Mucosa of rectum (tissue), 2 donors: ENCODE data around the gene NBL1.

ENCODE experiments used
- H3K27ac ChIP-seq, 2 donors: one replicate each; pipeline ENCODE4 v1.7.0; 2013; ENCODE audit warnings: inconsistent platforms in 2 of 2, low read depth in 2 of 2, low read length in 2 of 2
- H3K27me3 ChIP-seq, 2 donors: one replicate each; pipeline ENCODE4 v1.7.0; 2013; ENCODE audit warnings: low read length in 2 of 2; ENCODE audit not compliant: control insufficient read depth in 2 of 2, insufficient read depth in 2 of 2
- H3K36me3 ChIP-seq, 2 donors: one replicate each; pipeline ENCODE4 v1.7.0; 2013; ENCODE audit warnings: low read length in 2 of 2; ENCODE audit not compliant: control insufficient read depth in 2 of 2, insufficient read depth in 2 of 2
- H3K4me1 ChIP-seq, 2 donors: one replicate each; pipeline ENCODE4 v1.7.0; 2013; ENCODE audit warnings: low read length in 2 of 2, mild to moderate bottlenecking in 1 of 2; ENCODE audit not compliant: control insufficient read depth in 2 of 2, insufficient read depth in 2 of 2
- H3K4me3 ChIP-seq, 2 donors: one replicate each; pipeline ENCODE4 v1.7.0; 2013; ENCODE audit warnings: low read length in 2 of 2
- H3K9ac ChIP-seq, 2 donors: one replicate each; pipeline ENCODE4 v1.7.0; 2013; ENCODE audit warnings: low read length in 2 of 2, low read depth in 1 of 2, mild to moderate bottlenecking in 1 of 2
- H3K9me3 ChIP-seq, 2 donors: one replicate each; pipeline ENCODE4 v1.7.0; 2013; ENCODE audit warnings: low read length in 2 of 2; ENCODE audit not compliant: control insufficient read depth in 2 of 2
- donor health status: healthy.
- donor health status: Normal muscosa, but diverticular disease.

NBL1 gene

DNA sequence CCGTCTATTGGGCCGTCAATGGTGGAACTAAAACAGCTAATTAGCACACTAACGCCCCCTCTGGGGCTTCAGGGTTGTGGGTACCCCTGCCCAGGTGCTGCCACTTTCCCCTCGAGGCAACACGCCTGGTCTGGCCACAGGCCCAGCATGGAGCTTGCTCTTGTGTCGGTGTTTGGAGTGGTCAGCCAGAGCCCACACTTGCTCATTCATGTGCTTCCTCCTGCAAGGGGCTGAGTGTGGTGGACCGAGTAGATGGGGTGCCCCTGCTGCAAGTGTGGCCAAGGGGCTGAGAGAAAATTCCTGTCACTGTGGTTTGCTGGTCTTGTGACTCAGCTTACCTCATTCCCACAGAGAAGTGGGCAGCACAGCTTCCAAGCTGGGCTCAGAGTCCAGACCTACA, 46.2 kb downstream of the NBL1 start:
- Histone ChIP-seq H3K36me3 (peaks cover 38 to 39% of the 10 kb centered on the region in 2 donors), H3K4me1 (no peaks in the 10 kb centered on the region)

DNA sequence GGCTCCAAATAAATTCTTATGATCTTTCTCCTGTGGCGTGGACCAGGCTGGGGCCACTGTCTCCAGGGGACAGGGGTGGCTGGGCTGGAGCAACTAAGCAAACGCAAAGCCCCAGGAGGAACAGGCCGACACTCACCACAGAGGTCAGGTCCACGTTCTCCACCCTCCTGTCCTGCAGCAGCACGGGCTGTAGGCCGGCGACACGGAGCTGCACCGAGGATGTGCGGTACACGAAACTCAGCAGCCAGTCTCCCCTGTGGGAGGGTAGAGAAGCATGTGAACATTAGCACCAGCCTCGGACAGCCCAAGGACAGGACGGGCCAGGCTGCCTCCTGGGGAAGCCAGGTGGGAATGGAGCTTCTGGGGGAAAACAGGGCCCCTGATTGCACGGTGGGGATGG, 50.2 kb downstream of the NBL1 start:
- Histone ChIP-seq H3K36me3 (peaks cover 30 to 35% of the 10 kb centered on the region in 2 donors), H3K9me3 (no peaks in the 10 kb centered on the region)

More for the DNA sequence above, 46.2 kb downstream of the NBL1 start:
- Histone ChIP-seq H3K9me3 (peaks cover 0 to 2% of the 10 kb centered on the region in 2 donors), H3K27me3 (no peaks in the 10 kb centered on the region), H3K27ac (no peak overlapping the region), H3K4me3 (no peak overlapping the region), H3K9ac (no peak overlapping the region)

DNA sequence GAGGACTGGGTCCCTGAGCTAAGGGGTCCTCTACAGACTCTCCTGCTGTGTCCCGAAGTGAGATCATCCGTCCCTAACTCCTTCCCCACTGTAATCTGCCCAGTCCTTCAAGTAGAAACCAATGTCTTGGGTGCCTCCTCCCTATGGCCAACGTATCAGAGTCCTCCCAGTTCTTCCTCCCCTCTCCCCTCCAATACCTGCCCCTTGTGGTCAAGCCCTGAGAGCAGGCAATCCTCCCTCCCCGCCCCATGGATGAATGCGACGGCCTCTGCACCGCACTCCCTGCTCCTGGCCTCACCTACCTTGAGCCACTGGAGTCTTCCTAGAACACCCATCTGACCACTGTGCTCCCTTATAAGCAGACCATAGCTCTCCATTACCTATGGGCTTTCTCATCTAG, 51.7 kb downstream of the NBL1 start:
- no peaks in the 10 kb centered on the region for H3K27me3 ChIP-seq
- H3K4me3 ChIP-seq = no peak overlapping the region
- H3K27ac ChIP-seq = no peak overlapping the region
- no peaks in the 10 kb centered on the region for H3K4me1 ChIP-seq
- peaks cover 34 to 36% of the 10 kb centered on the region in 2 donors for H3K36me3 ChIP-seq
- no peak overlapping the region for H3K9ac ChIP-seq
- H3K9me3 ChIP-seq = no peaks in the 10 kb centered on the region

More for the DNA sequence above, 50.2 kb downstream of the NBL1 start:
- Histone ChIP-seq H3K9ac (no peak overlapping the region), H3K27me3 (no peaks in the 10 kb centered on the region), H3K27ac (no peak overlapping the region), H3K4me3 (no peak overlapping the region), H3K4me1 (no peaks in the 10 kb centered on the region)

DNA sequence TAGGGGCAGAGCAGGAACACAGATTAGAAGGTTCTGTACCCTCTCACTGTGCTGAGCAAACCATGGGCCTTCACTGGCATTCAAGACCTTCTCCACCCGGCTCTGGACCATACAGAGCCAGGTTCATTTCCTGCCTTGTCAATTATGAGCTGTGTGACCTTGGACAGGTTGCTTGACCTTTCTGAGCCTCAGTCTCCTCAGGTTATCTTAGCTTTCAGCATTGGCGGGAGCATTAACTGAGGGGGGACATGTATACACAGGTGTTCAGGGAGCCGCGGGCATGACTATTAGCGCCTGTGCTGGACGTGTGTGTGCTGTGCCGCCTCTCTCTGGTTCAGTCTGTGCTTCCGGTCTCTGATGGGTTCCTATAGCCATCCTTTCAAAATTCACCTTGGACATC, 52.7 kb downstream of the NBL1 start:
- peaks cover 27 to 31% of the 10 kb centered on the region in 2 donors for H3K36me3 ChIP-seq
- no peaks in the 10 kb centered on the region for H3K27me3 ChIP-seq

DNA sequence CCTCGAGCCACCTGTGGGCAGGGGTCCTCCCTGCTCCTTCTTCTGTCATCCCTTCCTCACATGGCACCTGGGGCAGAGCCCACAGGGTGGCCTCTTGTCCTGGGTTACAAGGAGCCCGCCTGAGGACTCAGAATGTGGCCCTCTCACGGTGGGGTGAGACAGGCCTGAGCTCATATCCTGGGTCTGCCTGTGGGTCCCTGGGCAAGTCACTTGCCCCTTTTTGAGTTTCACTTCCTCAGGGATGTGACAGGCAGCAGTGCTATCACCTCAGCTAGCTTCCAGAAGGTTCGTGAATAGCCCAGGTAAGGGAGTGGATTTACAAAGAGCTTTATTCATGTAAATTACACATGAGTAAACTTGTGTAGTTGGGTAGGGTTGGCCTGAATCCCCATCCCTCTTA, 54.1 kb downstream of the NBL1 start:
- Histone ChIP-seq H3K36me3 (peaks cover 23 to 27% of the 10 kb centered on the region in 2 donors), H3K4me3 (no peak overlapping the region), H3K4me1 (no peaks in the 10 kb centered on the region), H3K9me3 (no peaks in the 10 kb centered on the region), H3K9ac (no peak overlapping the region), H3K27me3 (no peaks in the 10 kb centered on the region), H3K27ac (no peak overlapping the region)

More for the DNA sequence above, 52.7 kb downstream of the NBL1 start:
- Histone ChIP-seq H3K4me3 (no peak overlapping the region), H3K9me3 (no peaks in the 10 kb centered on the region), H3K9ac (no peak overlapping the region), H3K4me1 (no peaks in the 10 kb centered on the region), H3K27ac (no peak overlapping the region)

DNA sequence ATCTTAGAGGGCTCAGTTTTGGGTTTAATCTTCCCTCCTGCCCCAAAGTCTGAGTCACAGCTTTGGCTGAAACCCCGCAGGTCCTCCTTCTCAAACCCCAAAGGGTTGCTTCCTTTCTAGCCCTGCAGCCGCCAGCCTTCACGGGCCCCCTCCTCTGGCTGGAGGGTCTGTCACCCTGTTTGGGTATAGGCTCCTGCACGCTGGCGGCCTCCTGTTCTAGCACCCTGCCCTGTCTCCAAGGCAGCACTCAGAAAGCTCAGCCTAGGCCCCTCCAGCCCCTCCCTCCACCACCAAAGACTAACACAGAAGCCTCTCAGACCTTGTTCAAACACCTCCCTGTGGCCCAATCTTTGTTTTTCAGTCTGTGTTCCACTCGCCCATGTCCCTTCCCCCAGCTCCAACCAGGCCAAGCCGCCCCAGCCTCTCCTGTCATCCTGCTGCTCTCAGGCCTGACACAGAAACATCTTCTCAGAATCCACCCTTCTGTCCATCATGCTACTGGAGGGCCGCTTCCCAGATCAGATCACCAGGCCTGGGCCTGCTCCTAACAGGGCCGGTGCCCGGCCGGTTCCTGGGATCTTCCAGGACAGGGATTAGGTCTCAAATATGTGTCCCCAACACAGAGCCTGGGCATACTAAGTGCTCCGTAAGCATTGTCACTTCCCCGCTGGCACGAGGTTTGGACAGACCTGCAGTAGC, 56.1 kb downstream of the NBL1 start:
- Histone ChIP-seq H3K4me1 (peaks cover 2 to 4% of the 10 kb centered on the region in 2 donors), H3K36me3 (peaks cover 13 to 17% of the 10 kb centered on the region in 2 donors), H3K27ac (no peak overlapping the region), H3K9ac (no peak overlapping the region), H3K27me3 (no peaks in the 10 kb centered on the region), H3K4me3 (no peak overlapping the region), H3K9me3 (no peaks in the 10 kb centered on the region)

DNA sequence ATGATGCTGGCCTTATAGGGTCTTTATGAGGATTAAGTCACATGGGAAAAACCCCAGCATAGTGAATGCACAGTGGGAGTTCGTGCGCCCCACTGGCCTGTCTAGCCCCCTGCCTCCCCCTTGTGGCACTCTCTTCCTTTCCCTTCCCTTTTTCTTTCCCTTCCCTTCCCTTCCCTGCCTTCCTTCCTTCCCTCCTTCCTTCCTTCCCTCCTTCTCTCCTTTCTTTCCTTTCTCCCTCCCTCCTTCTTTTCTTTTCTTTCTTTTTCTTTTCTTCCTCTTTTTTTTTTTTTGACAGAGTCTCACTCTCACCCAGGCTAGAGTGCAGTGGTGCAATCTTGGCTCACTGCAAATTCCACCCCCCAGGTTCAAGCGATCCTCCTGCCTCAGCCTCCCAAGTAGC, 59.2 kb downstream of the NBL1 start:
- H3K9ac ChIP-seq = no peak overlapping the region
- H3K27ac ChIP-seq = no peak overlapping the region
- H3K9me3 ChIP-seq = no peaks in the 10 kb centered on the region
- peaks cover 10 to 16% of the 10 kb centered on the region in 2 donors for H3K36me3 ChIP-seq
- no peaks in the 10 kb centered on the region for H3K27me3 ChIP-seq
- H3K4me3 ChIP-seq = no peak overlapping the region
- peaks cover 2 to 4% of the 10 kb centered on the region in 2 donors for H3K4me1 ChIP-seq

DNA sequence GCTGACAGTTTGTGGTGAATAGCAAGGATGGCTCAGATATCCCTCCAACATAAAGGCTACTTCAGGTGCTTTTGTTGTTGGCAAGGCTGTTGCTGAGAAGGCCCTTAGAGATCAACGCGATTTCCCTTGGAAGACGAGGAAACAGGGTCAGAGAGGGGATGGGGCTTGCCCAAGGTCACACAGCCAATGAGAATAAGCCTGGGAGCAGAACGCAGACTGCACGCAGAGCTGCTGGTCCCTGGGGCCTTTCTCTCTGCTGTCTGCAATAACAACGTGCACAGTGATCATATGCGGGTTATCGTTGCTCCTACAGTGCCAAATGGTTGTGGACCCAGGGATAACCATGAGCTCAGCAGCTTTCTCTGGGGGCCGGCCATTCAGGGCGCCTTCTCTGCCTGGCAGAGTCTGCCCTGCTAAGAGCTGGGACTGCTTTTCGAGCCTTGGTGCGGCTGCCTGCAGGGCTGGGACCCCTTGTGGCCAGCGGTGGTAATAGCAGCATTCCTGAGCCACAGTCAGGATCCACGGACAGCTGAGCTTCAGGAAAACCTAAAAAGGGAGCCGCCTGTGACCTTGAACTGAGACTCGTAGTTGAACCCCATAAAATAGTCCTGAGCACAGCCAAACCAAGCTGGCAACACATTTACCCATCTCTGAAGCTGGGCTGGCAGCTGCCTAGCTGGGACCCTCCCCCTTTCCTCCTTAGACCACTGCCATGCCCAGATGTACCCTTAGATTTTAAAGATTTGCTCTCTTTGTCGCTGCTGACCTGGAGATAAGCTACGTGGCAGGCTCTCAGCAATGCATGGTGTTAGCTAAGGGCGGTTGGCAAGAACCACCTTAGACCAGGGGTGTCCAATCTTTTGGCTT, 60.4 kb downstream of the NBL1 start:
- peaks cover 9 to 18% of the 10 kb centered on the region in 2 donors for H3K36me3 ChIP-seq
- H3K27ac ChIP-seq = no peak overlapping the region
- H3K27me3 ChIP-seq = no peaks in the 10 kb centered on the region
- H3K4me1 ChIP-seq = peaks cover 2 to 4% of the 10 kb centered on the region in 2 donors
- H3K4me3 ChIP-seq = no peak overlapping the region
- H3K9me3 ChIP-seq = no peaks in the 10 kb centered on the region
- no peak overlapping the region for H3K9ac ChIP-seq

DNA sequence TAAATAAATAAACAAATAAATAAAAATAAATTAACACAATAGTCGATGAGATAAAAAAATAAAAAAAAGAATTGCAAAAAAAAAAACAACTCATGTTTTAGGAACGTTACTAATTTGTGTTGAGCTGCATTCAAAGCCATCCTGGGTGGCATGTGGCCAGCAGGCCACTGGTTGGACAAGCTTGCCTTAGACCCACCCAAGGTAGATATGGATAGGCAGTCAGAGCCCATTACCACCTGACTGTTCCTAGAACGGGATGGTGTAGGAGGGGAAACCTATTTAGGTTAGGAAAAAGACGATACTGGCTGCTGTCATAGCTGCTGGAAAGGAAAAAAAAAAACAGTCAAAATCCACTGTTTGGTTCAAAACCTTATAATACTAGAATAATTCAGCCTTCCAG, 61.4 kb downstream of the NBL1 start:
- no peak overlapping the region for H3K27ac ChIP-seq
- no peaks in the 10 kb centered on the region for H3K9me3 ChIP-seq
- H3K9ac ChIP-seq = no peak overlapping the region
- H3K27me3 ChIP-seq = no peaks in the 10 kb centered on the region
- H3K4me3 ChIP-seq = no peak overlapping the region
- peaks cover 2 to 4% of the 10 kb centered on the region in 2 donors for H3K4me1 ChIP-seq
- H3K36me3 ChIP-seq = peaks cover 5 to 12% of the 10 kb centered on the region in 2 donors

DNA sequence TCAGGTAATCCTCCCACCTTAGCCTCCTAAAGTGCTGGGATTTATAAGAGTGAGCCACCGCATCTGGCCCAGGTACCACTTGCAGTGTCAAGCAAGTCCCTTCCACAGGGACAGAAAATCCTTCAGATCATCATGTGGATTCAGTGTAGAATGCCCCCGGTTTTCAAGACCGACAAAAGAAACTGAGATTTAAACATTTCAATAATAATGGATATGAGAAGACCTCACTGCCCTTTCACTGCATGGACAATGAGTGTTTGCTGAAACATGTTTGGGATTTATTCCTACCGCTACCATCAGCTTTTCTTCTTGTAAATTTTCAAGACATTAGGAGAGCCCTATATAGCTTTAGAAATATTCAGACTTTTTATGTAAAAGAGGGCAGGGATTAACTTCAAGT, 62.0 kb downstream of the NBL1 start:
- no peak overlapping the region for H3K4me3 ChIP-seq
- peaks cover 2 to 4% of the 10 kb centered on the region in 2 donors for H3K4me1 ChIP-seq
- no peaks in the 10 kb centered on the region for H3K27me3 ChIP-seq
- peaks cover 5 to 10% of the 10 kb centered on the region in 2 donors for H3K36me3 ChIP-seq
- H3K27ac ChIP-seq = no peak overlapping the region
- H3K9ac ChIP-seq = no peak overlapping the region
- H3K9me3 ChIP-seq = no peaks in the 10 kb centered on the region
